ENCODE data around the gene TRIO.

TRIO gene

GRCh38 chr5:14309878-14310531 is 166.9 kb downstream of the TRIO start:
- Histone ChIP-seq H3K4me3 (ENCODE audit: low read depth in 1 of 2, low read length in 2 of 2) (no peak overlapping the region), H3K4me2 (ENCODE audit: insufficient read depth, low read length) (no peak overlapping the region), H3K9me3 (ENCODE audit: insufficient read depth, low read length, severe bottlenecking) (no peaks in the 10 kb centered on the region), H3K79me2 (ENCODE audit: insufficient read depth, low read length) (no peaks in the 10 kb centered on the region), H3K9ac (ENCODE audit: low read depth, low read length) (no peak overlapping the region), H3K27ac (ENCODE audit: low read length) (no peak overlapping the region), H3K4me1 (ENCODE audit: insufficient read depth, low read length) (no peaks in the 10 kb centered on the region), H3K36me3 (ENCODE audit: insufficient read depth, low read length) (no peaks in the 10 kb centered on the region), H3K27me3 (ENCODE audit: insufficient read depth, low read length, poor library complexity) (no peaks in the 10 kb centered on the region), H4K20me1 (ENCODE audit: insufficient read depth, low read length) (no peaks in the 10 kb centered on the region), H2AFZ (ENCODE audit: low read depth, low read length) (no peak overlapping the region)
- DNase-seq (no peak), ATAC-seq (ENCODE audit: insufficient read depth, low read depth) (no peak)
- TF ChIP-seq CTCF (IDR thresholded peaks at IDR 0.05; ENCODE audit: borderline replicate concordance, extremely low read depth, low read length, poor library complexity, severe bottlenecking) = no peak
- no peak for TF ChIP-seq EZH2 (IDR thresholded peaks at IDR 0.05; ENCODE audit: borderline replicate concordance, low read depth, low read length, severe bottlenecking)

- H3K36me3 ChIP-seq (ENCODE audit: insufficient read depth, low read length) = no peaks in the 10 kb centered on the region
- no peak for ATAC-seq (ENCODE audit: insufficient read depth, low read depth)
- no peak overlapping the region for H3K4me2 ChIP-seq (ENCODE audit: insufficient read depth, low read length)
- no peak for DNase-seq
- no peak overlapping the region for H2AFZ ChIP-seq (ENCODE audit: low read depth, low read length)
- no peak overlapping the region for H3K4me3 ChIP-seq (ENCODE audit: low read depth in 1 of 2, low read length in 2 of 2)
- H3K9me3 ChIP-seq (ENCODE audit: insufficient read depth, low read length, severe bottlenecking) = no peaks in the 10 kb centered on the region
- TF ChIP-seq EZH2 (IDR thresholded peaks at IDR 0.05; ENCODE audit: borderline replicate concordance, low read depth, low read length, severe bottlenecking) (no peak), CTCF (IDR thresholded peaks at IDR 0.05; ENCODE audit: borderline replicate concordance, extremely low read depth, low read length, poor library complexity, severe bottlenecking) (no peak)
- no peaks in the 10 kb centered on the region for H3K4me1 ChIP-seq (ENCODE audit: insufficient read depth, low read length)
- no peak overlapping the region for H3K9ac ChIP-seq (ENCODE audit: low read depth, low read length)
- H3K27ac ChIP-seq (ENCODE audit: low read length) = no peak overlapping the region
- H3K79me2 ChIP-seq (ENCODE audit: insufficient read depth, low read length) = no peaks in the 10 kb centered on the region
- no peaks in the 10 kb centered on the region for H3K27me3 ChIP-seq (ENCODE audit: insufficient read depth, low read length, poor library complexity)
- H4K20me1 ChIP-seq (ENCODE audit: insufficient read depth, low read length) = no peaks in the 10 kb centered on the region
Measured at GRCh38 chr5:14310901-14311300, 167.8 kb downstream of the TRIO start.

- Histone ChIP-seq H3K36me3 (ENCODE audit: insufficient read depth, low read length) (no peaks in the 10 kb centered on the region), H3K9ac (ENCODE audit: low read depth, low read length) (no peak overlapping the region), H2AFZ (ENCODE audit: low read depth, low read length) (no peak overlapping the region), H3K4me1 (ENCODE audit: insufficient read depth, low read length) (no peaks in the 10 kb centered on the region), H4K20me1 (ENCODE audit: insufficient read depth, low read length) (no peaks in the 10 kb centered on the region), H3K27me3 (ENCODE audit: insufficient read depth, low read length, poor library complexity) (no peaks in the 10 kb centered on the region), H3K79me2 (ENCODE audit: insufficient read depth, low read length) (no peaks in the 10 kb centered on the region), H3K4me3 (ENCODE audit: low read depth in 1 of 2, low read length in 2 of 2) (no peak overlapping the region), H3K27ac (ENCODE audit: low read length) (no peak overlapping the region), H3K4me2 (ENCODE audit: insufficient read depth, low read length) (no peak overlapping the region), H3K9me3 (ENCODE audit: insufficient read depth, low read length, severe bottlenecking) (no peaks in the 10 kb centered on the region)
- ATAC-seq (ENCODE audit: insufficient read depth, low read depth) (no peak), DNase-seq (no peak)
- TF ChIP-seq EZH2 (IDR thresholded peaks at IDR 0.05; ENCODE audit: borderline replicate concordance, low read depth, low read length, severe bottlenecking) (no peak), CTCF (IDR thresholded peaks at IDR 0.05; ENCODE audit: borderline replicate concordance, extremely low read depth, low read length, poor library complexity, severe bottlenecking) (no peak)
Measured at GRCh38 chr5:14313986-14314690, 171.0 kb downstream of the TRIO start.
